ENCODE data around the gene RAB17. TPM values are rescaled to one million over a fixed set of nuclear protein-coding genes. Genes with fewer than 3 reads are reported as not detected.

The RAB17 gene
- total RNA-seq, 2 experiments from 2014 or later = not detected

DNA sequence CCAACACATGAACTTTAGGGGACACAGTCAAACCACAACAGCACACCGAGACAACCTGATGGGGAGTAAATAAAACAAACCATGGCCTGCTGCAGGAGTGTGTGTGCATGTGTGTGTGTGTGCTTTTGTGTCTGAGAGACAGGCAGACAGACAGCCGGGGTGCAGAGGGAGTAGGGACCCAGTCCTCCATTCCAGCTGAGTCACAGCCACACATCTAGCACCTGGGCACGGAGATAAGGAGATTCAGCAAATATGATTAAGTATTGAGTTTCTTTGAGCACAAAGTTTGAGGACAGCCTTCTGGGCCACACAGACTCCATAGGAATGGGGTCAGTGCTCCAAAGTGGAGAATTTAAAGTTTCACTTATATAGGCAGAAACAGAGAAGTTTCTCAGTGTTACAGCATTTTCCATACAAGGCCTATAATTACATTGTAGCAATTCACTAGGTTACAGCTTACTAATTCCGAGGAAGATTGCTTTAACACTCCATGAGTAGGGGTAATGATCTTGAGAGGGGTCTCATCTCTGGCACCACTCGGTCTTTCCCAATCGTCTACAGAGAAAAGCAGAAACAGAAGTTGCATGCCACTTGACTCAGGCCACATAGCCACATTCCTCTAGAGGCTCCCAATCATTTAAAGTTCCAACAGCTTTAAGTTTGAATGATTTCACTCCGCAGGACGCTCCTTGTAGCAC, 55.0 kb downstream of the RAB17 start:
- no peak overlapping the region for H3K4me3 Mint-ChIP-seq
- DNase-seq = no peak
- H3K36me3 Mint-ChIP-seq = no peaks in the 10 kb centered on the region
- no peaks in the 10 kb centered on the region for H3K27me3 Mint-ChIP-seq
- peaks cover 2% of the 10 kb centered on the region for H3K4me1 Mint-ChIP-seq
- no peak overlapping the region for H3K27ac Mint-ChIP-seq
- CTCF ChIA-PET = no interaction called here
- no peak for ATAC-seq
- H3K9me3 Mint-ChIP-seq (ENCODE audit: low read depth) = no peaks in the 10 kb centered on the region

- no peaks in the 10 kb centered on the region for H3K27me3 Mint-ChIP-seq
- H3K36me3 Mint-ChIP-seq = no peaks in the 10 kb centered on the region
- no peaks in the 10 kb centered on the region for H3K9me3 Mint-ChIP-seq (ENCODE audit: low read depth)
- CTCF ChIA-PET = no interaction called here
- H3K4me3 Mint-ChIP-seq = no peak overlapping the region
- no peak overlapping the region for H3K27ac Mint-ChIP-seq
- DNase-seq (no peak), ATAC-seq (no peak)
- H3K4me1 Mint-ChIP-seq = peaks cover 2% of the 10 kb centered on the region
These were observed 56.2 kb downstream of the RAB17 start for GRCh38 chr2:237534380-237534779.

DNA sequence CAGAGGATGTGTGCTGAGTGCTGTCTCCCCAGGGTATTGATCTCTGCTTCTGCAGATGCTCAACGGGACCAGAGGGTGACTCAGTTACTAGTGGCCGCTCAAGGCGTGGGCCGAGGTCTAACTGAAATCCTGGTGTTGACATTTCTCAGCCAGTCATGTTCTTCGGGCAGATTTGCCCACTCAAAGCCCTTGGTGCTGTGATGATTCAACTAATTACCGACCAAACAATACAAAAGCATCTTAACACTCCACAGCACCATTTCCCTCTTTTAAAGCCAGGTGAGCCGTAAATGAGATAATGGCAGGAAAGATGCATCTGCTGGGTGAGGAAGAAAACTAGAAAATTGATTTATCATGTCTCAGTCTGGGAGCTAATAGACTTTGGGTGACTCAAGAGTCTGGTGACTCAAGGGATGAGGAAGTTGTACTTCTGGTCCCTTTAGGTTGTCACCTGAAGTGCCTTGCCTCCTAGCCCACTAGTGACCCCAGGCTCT, 56.8 kb downstream of the RAB17 start:
- H3K27ac Mint-ChIP-seq = no peak overlapping the region
- no peaks in the 10 kb centered on the region for H3K27me3 Mint-ChIP-seq
- H3K4me1 Mint-ChIP-seq = peaks cover 2% of the 10 kb centered on the region
- no peak for ATAC-seq
- no peaks in the 10 kb centered on the region for H3K9me3 Mint-ChIP-seq (ENCODE audit: low read depth)
- no peak overlapping the region for H3K4me3 Mint-ChIP-seq
- DNase-seq = no peak
- CTCF ChIA-PET = interaction anchor here (2.5 kb wide), 1 partner anchor 21 kb away, joined by 9 read pairs; no protein-coding TSS in a partner anchor
- H3K36me3 Mint-ChIP-seq = no peaks in the 10 kb centered on the region

DNA sequence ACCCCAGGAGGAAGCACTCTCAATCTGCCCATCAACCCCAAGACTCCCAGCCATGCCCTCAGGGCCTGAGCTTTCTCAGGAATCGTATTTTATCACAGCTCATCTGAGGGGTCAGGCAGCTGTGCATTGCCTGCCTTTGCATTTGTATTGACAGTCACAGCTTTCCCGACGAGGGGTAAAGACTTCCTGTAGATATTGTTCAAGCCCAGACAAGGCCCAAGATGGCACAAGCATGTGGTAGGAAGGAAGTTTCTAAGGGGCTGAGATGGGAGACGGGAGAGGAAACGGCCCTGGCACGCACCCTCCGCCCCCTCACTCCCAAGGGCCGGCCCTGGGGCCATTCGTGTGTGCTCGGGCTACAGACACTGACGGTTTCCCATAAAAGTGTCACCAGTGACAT, 58.4 kb downstream of the RAB17 start:
- Mint-ChIP-seq H3K4me1 (peaks cover 2% of the 10 kb centered on the region), H3K27ac (no peak overlapping the region), H3K9me3 (ENCODE audit: low read depth) (no peaks in the 10 kb centered on the region), H3K4me3 (no peak overlapping the region), H3K36me3 (no peaks in the 10 kb centered on the region), H3K27me3 (no peaks in the 10 kb centered on the region)
- DNase-seq (no peak), ATAC-seq (no peak)
- CTCF ChIA-PET = interaction anchor here (0.9 to 2.5 kb wide), 2 partner anchors 19 to 40 kb away, joined by 3 to 9 read pairs; no protein-coding TSS in a partner anchor

DNA sequence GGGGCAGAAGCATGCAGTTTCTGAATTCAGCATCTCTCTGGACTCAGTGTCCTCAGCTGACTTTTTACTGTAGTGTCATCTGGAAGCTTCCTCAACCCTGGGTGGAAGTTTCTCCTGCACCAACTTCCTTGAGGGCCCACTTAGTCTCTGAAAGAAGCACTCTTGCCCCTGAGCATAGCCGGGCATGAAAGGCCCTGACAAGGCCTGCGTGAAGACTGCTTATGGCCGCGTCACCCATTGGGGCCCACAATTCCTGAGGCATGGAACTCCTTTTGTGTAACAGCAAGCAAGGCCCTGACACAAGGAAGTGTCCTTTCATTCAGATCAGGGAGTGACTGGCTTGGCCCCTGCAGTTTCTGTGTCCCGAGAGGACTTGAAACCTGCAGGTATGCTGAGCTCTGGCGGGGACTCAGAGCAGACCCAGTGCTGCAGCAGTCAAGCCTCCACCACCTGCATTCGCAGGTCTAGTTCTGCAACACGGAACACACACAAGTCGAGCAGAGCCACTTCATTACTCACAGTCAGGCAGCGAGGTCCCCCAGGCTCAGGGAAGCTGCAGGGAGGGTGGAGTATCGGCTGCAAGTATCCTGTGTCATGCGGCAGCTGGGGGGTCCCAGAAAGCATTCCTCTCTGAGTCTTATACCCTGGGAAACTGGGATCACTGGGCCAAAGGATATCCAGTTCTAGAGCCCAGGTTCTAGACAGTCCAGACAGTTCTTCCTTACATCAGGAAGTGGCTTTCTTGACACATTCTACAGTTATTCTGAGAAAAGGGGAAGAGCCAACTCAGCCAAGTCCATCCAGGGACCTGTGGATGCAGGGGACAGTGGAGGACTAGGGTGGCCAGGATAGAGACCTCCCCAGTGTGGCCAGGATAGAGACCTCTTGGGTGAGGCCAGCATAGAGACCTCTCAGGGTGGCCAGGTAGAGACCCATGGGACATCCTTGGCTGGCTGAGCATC, 59.8 kb downstream of the RAB17 start:
- ATAC-seq (no peak), DNase-seq (no peak)
- Mint-ChIP-seq H3K36me3 (no peaks in the 10 kb centered on the region), H3K27me3 (no peaks in the 10 kb centered on the region), H3K9me3 (ENCODE audit: low read depth) (no peaks in the 10 kb centered on the region), H3K4me1 (peaks cover 2% of the 10 kb centered on the region), H3K4me3 (no peak overlapping the region), H3K27ac (no peak overlapping the region)
- CTCF ChIA-PET = interaction anchor here (0.9 kb wide), 1 partner anchor 41 kb away, joined by 3 read pairs; no protein-coding TSS in a partner anchor

DNA sequence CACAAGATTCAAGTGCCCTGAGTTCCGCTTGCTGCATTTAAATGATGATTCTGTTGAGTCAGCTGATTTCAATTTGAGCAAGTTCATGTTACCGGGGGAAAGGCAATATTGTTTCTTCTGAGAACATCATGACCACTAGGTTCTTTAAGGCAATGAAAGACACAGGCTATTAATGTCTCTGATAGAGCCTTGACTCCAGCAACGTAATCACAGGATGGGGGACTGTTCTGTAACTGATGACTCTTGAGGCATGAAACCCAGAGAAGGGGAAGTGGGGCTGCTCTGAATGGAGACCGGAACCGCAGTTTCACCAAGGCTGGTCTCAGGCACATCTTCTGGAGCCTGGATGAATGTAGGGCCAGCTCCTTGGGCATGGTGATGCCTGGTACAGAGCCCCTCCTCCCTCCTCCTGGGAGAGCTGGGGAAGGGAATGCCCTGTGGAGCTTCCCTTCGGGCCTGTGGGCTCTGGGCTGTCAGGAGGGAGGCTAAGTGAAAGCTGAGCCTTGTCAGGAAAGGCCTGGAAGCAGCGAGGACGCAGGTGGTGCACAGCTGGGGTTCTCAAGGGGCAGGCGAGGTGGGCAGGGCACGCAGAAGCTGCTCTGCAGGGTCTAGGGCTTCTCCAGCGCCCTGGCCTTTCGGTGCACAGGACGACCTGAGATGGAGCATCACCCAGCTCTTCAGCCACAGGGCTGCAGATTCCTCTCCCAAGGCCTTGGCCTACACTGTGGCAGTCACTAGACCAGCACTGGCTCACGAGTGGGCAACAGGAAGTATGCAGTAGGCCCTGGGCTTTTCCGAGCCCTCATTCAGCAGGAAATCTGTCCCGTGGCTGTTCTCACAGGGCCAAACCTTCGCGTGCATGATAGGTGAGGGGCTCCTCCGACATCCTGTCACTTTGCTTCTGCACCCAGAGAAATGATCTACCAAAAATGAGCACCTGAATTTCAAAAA, 60.8 kb downstream of the RAB17 start:
- H3K27ac Mint-ChIP-seq = no peak overlapping the region
- H3K27me3 Mint-ChIP-seq = no peaks in the 10 kb centered on the region
- DNase-seq (no peak), ATAC-seq (no peak)
- no peak overlapping the region for H3K4me3 Mint-ChIP-seq
- H3K4me1 Mint-ChIP-seq = peaks cover 2% of the 10 kb centered on the region
- no peaks in the 10 kb centered on the region for H3K36me3 Mint-ChIP-seq
- CTCF ChIA-PET = no interaction called here
- no peaks in the 10 kb centered on the region for H3K9me3 Mint-ChIP-seq (ENCODE audit: low read depth)

GRCh38 chr2:237527766-237528165, 62.8 kb downstream of the RAB17 start:
- no peak for DNase-seq
- no peaks in the 10 kb centered on the region for H3K36me3 Mint-ChIP-seq
- no peak overlapping the region for H3K4me3 Mint-ChIP-seq
- peaks cover 2% of the 10 kb centered on the region for H3K4me1 Mint-ChIP-seq
- no peaks in the 10 kb centered on the region for H3K9me3 Mint-ChIP-seq (ENCODE audit: low read depth)
- CTCF ChIA-PET = no interaction called here
- ATAC-seq = no peak
- H3K27ac Mint-ChIP-seq = no peak overlapping the region
- no peaks in the 10 kb centered on the region for H3K27me3 Mint-ChIP-seq

- Mint-ChIP-seq H3K36me3 (no peaks in the 10 kb centered on the region), H3K27me3 (no peaks in the 10 kb centered on the region), H3K27ac (no peak overlapping the region), H3K4me1 (peaks cover 2% of the 10 kb centered on the region), H3K9me3 (ENCODE audit: low read depth) (no peaks in the 10 kb centered on the region), H3K4me3 (no peak overlapping the region)
- DNase-seq (no peak), ATAC-seq (no peak)
- CTCF ChIA-PET = no interaction called here
These were observed 63.3 kb downstream of the RAB17 start for GRCh38 chr2:237527233-237527632.

GRCh38 chr2:237525559-237526157, 64.9 kb downstream of the RAB17 start:
- Mint-ChIP-seq H3K4me3 (no peak overlapping the region), H3K27me3 (no peaks in the 10 kb centered on the region), H3K9me3 (ENCODE audit: low read depth) (no peaks in the 10 kb centered on the region), H3K27ac (no peak overlapping the region), H3K4me1 (no peaks in the 10 kb centered on the region), H3K36me3 (no peaks in the 10 kb centered on the region)
- ATAC-seq (no peak), DNase-seq (no peak)
- CTCF ChIA-PET = interaction anchor here (0.8 kb wide), 1 partner anchor 46 kb away, joined by 3 read pairs; no protein-coding TSS in a partner anchor

DNA sequence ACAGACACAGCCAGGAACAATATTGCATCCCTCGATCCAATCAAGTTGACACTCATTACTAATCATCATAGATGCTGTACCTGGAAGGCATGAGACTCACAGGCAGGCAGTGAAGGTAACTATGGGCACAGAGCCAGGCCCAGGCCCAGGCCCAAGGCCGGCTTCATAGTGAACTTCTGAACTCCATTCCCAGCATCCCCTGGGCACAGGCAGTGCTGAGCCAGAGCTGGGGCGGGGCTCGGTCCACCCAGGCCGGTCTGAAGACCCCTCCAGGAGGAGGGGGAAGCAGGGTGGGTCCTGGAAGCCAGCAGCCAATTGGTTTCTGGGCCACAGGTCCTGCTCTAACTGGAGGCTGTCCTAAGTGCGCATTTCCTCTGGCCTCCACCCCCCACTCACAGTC, 65.9 kb downstream of the RAB17 start:
- ATAC-seq = no peak
- no peaks in the 10 kb centered on the region for H3K27me3 Mint-ChIP-seq
- no peaks in the 10 kb centered on the region for H3K36me3 Mint-ChIP-seq
- DNase-seq = no peak
- no peak overlapping the region for H3K27ac Mint-ChIP-seq
- CTCF ChIA-PET = interaction anchor here (1.0 kb wide), 1 partner anchor 12 kb away, joined by 3 read pairs; no protein-coding TSS in a partner anchor
- no peaks in the 10 kb centered on the region for H3K4me1 Mint-ChIP-seq
- no peak overlapping the region for H3K4me3 Mint-ChIP-seq
- H3K9me3 Mint-ChIP-seq (ENCODE audit: low read depth) = no peaks in the 10 kb centered on the region
